GM21423 (cell line): ENCODE data around the gene TPST2.
"Not testable (repeated sequence)": the region's sequence is repeated elsewhere in the genome, so short reads cannot be mapped to it uniquely, and the experiment has no call there.

ENCODE experiments used
- ATAC-seq: cut with Tn5 transposase; IDR thresholded peaks from one replicate; pipeline ENCODE4 v1.9.1; 2021; ENCODE audit warnings: mild to moderate bottlenecking, moderate library complexity; ENCODE audit not compliant: unreplicated experiment

Gene TPST2

DNA sequence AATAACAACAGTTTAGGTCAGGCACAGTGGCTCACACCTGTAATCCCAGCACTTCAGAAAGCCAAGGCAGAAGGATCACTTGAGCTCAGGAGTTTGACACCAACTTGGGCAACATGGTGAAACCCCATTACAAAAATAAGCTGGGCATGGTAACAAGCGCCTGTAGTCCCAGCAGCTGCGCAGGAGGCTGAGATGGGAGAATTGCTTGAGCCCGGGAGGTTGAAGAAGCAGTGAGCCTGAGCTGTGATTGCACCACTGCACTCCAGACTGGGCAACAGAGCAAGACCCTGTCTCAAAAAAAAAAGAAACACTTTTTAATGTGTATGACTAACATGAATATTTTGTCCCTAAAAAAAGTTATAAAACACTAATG is 53.2 kb downstream of the TPST2 start:
- no peak for ATAC-seq

- no peak for ATAC-seq
Measured at GRCh38 chr22:26536056-26536761, 53.7 kb downstream of the TPST2 start.

DNA sequence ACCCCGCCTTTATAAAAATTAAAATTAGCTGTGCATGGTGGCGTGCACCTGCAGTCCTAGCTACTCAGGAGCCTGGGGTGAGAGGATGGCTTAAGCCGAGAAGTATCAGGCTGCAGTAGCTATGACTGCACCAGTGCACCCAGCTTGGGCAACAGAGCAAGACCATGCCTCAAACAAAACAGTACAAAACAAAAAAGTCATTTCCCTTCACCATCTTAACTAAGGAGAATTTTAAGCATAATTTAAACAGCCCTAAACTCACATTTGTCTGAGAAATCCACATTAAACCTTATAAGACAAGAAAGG is 54.4 kb downstream of the TPST2 start:
- ATAC-seq: no peak

DNA sequence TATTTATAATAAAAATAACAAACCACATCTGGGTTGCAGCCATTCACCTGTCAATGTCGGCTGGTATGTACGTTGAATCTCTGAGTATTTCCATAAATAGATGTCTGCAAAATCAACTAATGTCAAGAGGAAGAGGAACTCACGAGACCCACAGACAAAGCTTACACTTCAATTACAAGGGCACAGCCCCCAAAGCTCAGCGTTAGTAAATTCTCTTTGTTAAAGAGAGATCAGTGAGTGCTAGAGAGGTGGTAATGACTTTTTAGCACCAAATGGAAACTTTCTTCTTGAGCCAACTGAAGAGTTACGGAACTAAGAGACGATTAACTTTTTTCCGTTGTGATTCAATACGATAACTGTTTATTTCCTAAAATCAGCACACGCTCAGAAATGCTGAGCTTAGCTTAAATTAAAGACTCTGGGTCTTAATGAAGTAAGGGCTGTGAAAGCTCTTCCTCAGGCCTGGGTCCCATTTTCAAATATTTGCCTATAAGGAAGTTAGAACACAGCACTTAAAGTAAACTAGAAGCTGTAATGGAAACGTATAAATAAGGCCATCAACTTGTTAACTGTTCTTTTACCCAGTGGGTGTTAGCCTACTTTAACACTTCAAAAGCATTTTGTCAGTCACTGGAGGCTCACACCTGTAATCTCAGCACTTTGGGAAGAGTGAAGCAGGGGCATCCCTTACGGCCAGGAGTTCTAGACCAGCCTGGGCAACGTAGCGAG is 54.9 kb downstream of the TPST2 start:
- no peak for ATAC-seq

DNA sequence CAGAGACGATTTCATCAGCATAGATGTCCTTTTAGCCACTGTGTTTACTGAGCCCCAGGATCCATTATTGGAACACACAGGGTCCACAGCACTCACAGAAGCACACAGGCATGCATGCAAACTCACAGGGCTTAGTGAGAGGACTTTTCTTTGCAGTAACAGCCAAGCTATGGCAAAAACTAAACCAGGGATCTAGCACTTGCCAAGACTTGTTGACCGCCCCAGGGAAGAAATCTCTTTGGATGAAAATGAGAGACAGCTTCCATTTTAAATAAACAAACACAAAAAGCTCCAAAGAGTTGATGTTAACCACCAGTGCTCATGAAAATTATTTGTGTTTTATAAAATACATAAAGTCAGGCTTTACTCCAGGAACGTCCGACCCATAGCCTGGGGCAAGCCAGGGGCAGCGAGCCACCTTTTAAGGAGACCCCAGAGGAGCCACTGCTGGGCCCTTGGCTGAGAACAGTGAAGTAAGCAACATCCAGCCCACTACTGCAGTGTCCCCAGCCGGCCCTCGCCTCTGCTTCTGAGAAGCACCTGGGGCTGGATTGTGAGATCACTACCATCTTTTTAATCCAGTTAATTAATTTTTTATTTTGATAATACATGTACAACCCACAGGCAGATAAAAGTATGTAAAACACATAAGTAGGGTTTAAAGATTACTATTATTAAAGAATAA is 55.6 kb downstream of the TPST2 start:
- no peak for ATAC-seq

DNA sequence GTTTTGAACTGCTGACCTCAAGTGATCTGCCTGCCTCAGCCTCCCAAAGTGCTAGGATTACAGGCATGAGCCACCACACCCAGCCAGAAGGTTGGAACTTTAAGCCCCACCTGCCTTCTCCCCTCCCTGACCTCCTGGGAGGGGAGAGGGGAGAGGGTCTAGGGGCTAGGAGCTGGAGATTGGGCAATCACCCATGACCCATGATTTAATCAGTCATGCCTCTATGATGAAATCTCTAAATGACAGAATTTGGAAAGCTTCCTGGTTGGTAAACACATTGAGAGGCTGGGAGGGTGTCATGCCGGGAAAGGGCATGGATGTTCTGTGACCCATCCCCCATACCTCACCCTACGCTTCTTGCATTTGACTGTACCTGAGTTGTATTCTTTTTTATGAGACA is 60.6 kb downstream of the TPST2 start:
- ATAC-seq: no peak

DNA sequence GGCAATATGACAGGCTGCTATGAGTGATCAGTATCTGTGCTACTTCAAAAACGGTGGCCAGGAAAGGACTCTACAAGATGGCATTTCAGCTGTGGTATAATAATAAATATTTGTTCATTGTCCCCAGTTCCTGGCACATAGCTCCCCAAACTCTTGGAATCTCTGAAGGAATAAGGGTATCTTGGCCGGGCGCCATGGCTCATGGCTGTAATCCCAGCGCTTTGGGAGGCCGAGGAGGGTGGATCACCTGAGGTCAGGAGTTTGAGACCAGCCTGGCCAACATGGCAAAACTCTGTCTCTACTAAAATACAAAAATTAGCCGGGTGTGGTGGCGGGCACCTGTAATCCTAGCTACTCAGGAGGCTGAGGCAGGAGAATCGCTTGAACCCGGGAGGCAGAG is 61.4 kb downstream of the TPST2 start:
- not testable (repeated sequence) for ATAC-seq

GRCh38 chr22:26527574-26528465 is 62.1 kb downstream of the TPST2 start:
- no peak for ATAC-seq

DNA sequence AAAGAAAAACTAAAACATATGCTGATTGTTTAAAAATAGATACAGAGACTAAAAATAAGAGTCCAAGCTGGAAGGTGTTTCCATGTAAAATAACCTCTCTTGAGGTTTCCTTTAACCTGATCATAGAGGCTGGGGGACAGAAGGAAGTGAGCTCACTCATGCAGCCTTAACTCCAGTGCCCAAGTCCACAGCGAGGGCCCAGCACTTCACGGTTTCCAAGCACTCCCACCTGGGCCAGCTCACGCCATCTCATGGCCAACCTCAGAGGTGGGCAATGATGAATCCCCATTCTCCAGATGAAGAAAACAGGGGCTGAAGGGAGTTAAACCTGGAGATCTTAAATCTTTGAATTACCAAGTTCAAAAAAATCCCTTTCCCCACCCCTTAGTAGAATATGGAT is 62.8 kb downstream of the TPST2 start:
- ATAC-seq: no peak

DNA sequence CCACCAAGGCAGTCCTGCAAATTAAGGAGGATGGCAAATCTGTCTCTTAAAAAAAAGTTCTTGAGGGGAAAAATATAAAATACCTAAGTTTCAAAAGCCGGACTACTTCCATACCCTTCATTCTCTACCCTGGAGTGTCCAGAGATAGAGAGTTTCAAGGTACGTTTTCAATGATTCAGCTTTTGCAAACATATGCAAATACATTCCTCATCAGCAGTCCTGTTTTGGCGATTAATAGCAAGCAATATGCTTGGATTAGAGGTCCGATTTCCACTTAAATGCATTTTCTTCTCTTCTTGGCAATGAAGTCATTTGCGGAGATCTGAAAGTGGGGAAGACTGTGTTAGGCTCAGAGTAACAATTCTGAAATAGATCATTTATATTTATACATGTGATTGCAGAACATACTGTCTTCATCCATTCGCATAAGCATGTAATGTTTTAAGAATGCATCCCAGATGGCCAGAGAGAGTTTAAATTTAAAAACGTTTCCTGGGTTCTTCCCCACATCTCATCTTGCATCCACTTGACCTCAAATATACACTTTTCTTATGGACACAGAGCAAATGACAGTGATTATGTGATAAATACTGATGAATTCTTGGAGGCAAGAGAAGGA is 63.9 kb downstream of the TPST2 start:
- ATAC-seq: no peak

DNA sequence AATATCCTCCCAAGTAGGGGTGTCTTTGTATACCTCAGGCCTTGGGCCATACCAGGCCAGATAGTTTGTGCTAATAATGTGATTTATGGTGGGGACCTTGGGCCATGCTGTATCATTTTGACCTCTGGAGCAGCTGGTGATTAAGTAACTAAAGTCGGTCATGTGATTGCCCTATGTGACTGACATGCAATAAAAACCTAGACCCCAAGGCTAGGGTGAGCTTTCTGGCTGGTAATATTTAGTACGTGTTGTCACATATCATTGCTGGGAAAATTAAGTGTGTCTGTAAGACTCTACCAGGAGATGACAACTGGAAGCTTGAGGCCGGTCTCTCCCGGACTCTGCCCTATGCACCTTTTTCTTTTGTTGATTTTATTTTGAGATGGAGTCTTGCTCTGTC is 65.1 kb downstream of the TPST2 start:
- no peak for ATAC-seq

DNA sequence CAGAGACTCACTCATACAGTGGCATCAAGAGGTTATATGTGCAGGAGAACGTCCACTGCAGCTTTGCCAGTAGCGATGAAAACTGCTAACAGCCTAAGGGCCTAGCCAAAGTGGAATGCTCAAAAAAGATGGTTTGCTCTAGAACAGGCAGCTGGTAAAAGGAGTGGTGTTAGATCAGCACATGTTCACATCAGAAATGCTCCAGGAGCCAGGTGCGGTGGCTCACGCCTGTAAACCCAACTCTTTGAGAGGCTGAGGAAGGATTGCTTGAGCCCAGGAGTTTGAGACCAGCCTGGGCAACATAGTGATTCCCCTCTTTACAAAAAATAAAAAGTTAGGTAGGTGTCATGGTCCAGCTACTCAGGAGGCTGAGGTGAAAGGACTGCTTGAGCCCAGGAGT is 67.3 kb downstream of the TPST2 start:
- no peak for ATAC-seq

GRCh38 chr22:26522012-26522411 is 67.9 kb downstream of the TPST2 start:
- ATAC-seq: no peak

- no peak for ATAC-seq
Measured at GRCh38 chr22:26517429-26517828, 72.5 kb downstream of the TPST2 start.

GRCh38 chr22:26516503-26516902 is 73.4 kb downstream of the TPST2 start:
- ATAC-seq: no peak

DNA sequence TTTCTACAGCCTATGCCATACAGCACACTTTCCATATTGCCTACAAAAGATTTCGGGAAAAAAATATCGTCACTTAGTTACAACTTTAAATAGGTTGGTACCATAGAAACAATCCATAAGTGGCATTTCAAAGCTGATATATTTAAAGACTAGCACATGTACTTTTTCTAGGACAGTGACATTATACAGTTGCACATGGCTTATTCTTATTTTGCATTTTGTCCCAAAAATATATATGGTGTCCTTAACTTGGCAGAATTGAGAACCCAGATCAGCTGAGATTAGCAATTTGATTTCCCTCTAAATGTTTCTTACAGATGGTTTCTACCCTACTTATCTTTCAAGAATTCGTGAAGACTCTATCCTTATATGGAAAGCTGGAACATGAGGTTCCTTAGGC is 74.0 kb downstream of the TPST2 start:
- ATAC-seq: no peak

DNA sequence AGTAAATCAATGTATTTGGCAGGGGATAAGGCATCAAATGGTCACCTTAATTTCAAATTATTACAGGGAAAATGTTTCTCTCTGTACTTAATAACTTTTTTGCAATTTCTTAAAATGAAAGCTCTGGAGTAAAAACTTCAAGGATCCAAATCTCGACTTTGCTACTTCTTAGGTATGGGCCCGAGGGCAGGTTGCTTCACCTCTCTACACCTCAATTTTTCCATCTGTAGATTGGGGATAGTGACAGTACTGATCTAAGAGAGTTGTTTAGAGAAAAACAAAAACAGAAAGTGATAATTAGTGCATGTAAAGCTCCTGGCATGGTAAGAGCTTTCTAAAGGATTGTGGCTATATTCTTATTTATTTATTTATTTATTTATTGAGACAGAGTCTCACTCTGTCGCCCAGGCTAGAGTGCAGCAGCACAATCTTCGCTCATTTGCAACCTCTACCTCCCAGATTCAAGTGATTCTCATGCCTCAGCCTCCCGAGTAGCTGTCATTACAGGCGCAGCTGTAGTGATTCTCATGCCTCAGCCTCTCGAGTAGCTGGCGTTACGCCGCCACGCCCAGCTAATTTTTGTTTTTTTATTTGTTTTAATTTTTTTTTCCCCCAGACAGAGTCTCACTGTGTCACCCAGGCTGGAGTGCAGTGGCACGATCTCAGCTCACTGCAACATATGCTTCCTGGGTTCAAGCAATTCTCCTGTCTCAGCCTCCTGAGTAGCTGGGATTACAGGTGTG is 75.3 kb downstream of the TPST2 start:
- no peak for ATAC-seq

DNA sequence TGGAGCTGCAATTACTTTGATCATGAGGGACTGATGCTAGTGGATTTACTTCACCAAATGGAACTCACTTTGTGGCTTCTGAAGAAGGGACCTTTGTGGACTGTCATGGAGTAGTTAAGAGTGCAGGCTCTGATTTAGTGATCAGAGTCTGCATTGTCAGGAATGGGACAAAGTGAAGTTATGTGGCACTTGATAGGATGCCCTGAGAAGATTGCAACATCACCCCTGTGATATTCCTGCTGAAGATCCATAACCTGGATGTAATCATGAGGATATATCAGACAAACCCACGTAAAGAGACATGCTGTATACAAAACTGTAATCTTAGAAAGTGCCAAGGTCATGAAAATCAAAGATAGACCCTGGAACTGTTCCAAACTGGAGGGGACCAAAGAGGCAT is 76.1 kb downstream of the TPST2 start:
- no peak for ATAC-seq

GRCh38 chr22:26512149-26512793 is 77.7 kb downstream of the TPST2 start, which contains the start of gene TFIP11:
Gene TFIP11 (minus strand): TSS chr22:26512473. CDS start chr22:26510272, 2,201 bp downstream.
- peak; percentile 95 for ATAC-seq

- no peak for ATAC-seq
Measured at GRCh38 chr22:26508148-26508547, 81.8 kb downstream of the TPST2 start.
